Prostate gland (tissue), 2 donors: ENCODE results near the gene UBD. TPM values are rescaled to one million over a fixed set of nuclear protein-coding genes. Genes with fewer than 3 reads are reported as not detected.

Experiments used
- DNase-seq: peaks from one replicate; pipeline ENCODE4 v3.0.0-alpha.2; 2019; ENCODE audit warnings: low spot score
- H3K27ac ChIP-seq, 2 donors: fragments of 200-600 bp; sonication (generic); 2 replicates each; pipeline ENCODE4 v1.5.1; 2017 to 2019
- H3K27me3 ChIP-seq: fragments of 200-600 bp; sonication (generic); replicated peaks from 2 replicates; pipeline ENCODE4 v1.5.1; 2019; ENCODE audit not compliant: insufficient read depth
- H3K36me3 ChIP-seq, 2 donors: fragments of 200-600 bp; sonication (generic); 1 replicate in 1 of 2; 2 replicates in 1 of 2; pipeline versions ENCODE4 v1.5.1 to v1.8.1; 2017 to 2019
- H3K4me1 ChIP-seq: fragments of 200-600 bp; sonication (generic); replicated peaks from 2 replicates; pipeline ENCODE4 v1.5.1; 2019
- H3K4me3 ChIP-seq, 2 donors: fragments of 200-600 bp; sonication (generic); 2 replicates each; pipeline ENCODE4 v1.5.1; 2017 to 2019
- H3K9me3 ChIP-seq: fragments of 200-600 bp; sonication (generic); 2 replicates; pipeline ENCODE4 v1.5.1; 2017
- CTCF ChIP-seq, 4 experiments: fragments of 200-600 bp in 2 of 4; fragments of 450-650 bp in 2 of 4; sonication (generic) in 2 of 4; IDR thresholded peaks; 1 replicate in 3 of 4; 2 replicates in 1 of 4; pipeline ENCODE4 v1.5.1; 2016 to 2019; ENCODE audit warnings: antibody characterized with exemption in 4 of 4, mild to moderate bottlenecking in 2 of 4, moderate library complexity in 2 of 4
- POLR2A ChIP-seq: fragments of 450-650 bp; IDR thresholded peaks from one replicate; pipeline ENCODE4 v1.6.1; 2016; ENCODE audit warnings: antibody characterized with exemption, mild to moderate bottlenecking
- POLR2AphosphoS5 ChIP-seq: sonication (generic); formaldehyde crosslinking; IDR thresholded peaks from one replicate; pipeline ENCODE4 v1.6.1; 2017; ENCODE audit warnings: antibody characterized with exemption
- WGBS: methylation state at CpG from one replicate; pipeline ENCODE4 v1.1.5; 2018; 5-methylcytosine and 5-hydroxymethylcytosine counted together
- intact Hi-C: fragments of 100-400 bp; cut with DNase I; formaldehyde crosslinking; loops from one replicate; pipeline ENCODE4 v1.14.2; 2022
- total RNA-seq, 2 donors: library from RNA; depleted of rRNA; stranded (reverse); fragments of >200 nt; gene quantifications; one replicate each; pipeline ENCODE4 v1.1.0, GENCODE V29; 2016

UBD gene
- total RNA-seq, 2 donors from 2014 or later, result 2.0 to 11.3 TPM

- H3K27ac ChIP-seq, result no peak within 1 kb of the TSS
- no peaks in the 10 kb centered on the region for H3K4me1 ChIP-seq
- no peaks in the 10 kb centered on the region for H3K27me3 ChIP-seq
- no peak within 1 kb of the TSS for H3K4me3 ChIP-seq
- H3K36me3 ChIP-seq, result no peaks in the 10 kb centered on the region
- DNase-seq, result no peak
- no peaks in the 10 kb centered on the region for H3K9me3 ChIP-seq
- no peak for TF ChIP-seq CTCF (IDR thresholded peaks at IDR 0.05)
- no peak for TF ChIP-seq POLR2A
- no peak for TF ChIP-seq POLR2AphosphoS5
- intact Hi-C loops, result loop anchor here (10.0 kb wide), 1 partner anchor 900 kb away; no protein-coding TSS in a partner anchor
Measured at GRCh38 chr6:29584821-29585220, 25.3 kb upstream of the UBD start, which contains the start of gene OR2H2. OR2H2 (plus strand) TSS chr6:29585121; CDS start chr6:29587945, 2,824 bp downstream.

- no peak for TF ChIP-seq POLR2AphosphoS5
- TF ChIP-seq CTCF (IDR thresholded peaks at IDR 0.05), result no peak
- no peak for TF ChIP-seq POLR2A
- Histone ChIP-seq H3K4me3 (no peak overlapping the region), H3K9me3 (no peaks in the 10 kb centered on the region), H3K27ac (no peak overlapping the region), H3K4me1 (no peaks in the 10 kb centered on the region), H3K36me3 (no peaks in the 10 kb centered on the region), H3K27me3 (no peaks in the 10 kb centered on the region)
- intact Hi-C loops, result no loop called here
- 74% methylated on average over 7 of the region's 7 CpGs for WGBS
- no peak for DNase-seq
Measured at GRCh38 chr6:29577544-29577943, 18.0 kb upstream of the UBD start.

- H3K4me1 ChIP-seq, result no peaks in the 10 kb centered on the region
- no peak for TF ChIP-seq POLR2AphosphoS5
- TF ChIP-seq POLR2A, result no peak
- TF ChIP-seq CTCF (IDR thresholded peaks at IDR 0.05), result no peak
- intact Hi-C loops, result no loop called here
- DNase-seq, result no peak
- H3K4me3 ChIP-seq, result no peak overlapping the region
- no peak overlapping the region for H3K27ac ChIP-seq
- H3K27me3 ChIP-seq, result no peaks in the 10 kb centered on the region
- H3K36me3 ChIP-seq, result no peaks in the 10 kb centered on the region
- H3K9me3 ChIP-seq, result no peaks in the 10 kb centered on the region
Measured at GRCh38 chr6:29576056-29576455, 16.5 kb upstream of the UBD start.

GRCh38 chr6:29567991-29568390 lies 8.5 kb upstream of the UBD start:
- Histone ChIP-seq H3K27ac (no peak overlapping the region), H3K27me3 (no peaks in the 10 kb centered on the region), H3K36me3 (no peaks in the 10 kb centered on the region), H3K9me3 (no peaks in the 10 kb centered on the region), H3K4me3 (no peak overlapping the region), H3K4me1 (no peaks in the 10 kb centered on the region)
- TF ChIP-seq CTCF (IDR thresholded peaks at IDR 0.05), result no peak
- TF ChIP-seq POLR2AphosphoS5, result no peak
- no peak for TF ChIP-seq POLR2A
- DNase-seq, result no peak
- intact Hi-C loops, result no loop called here
- WGBS, result 65% methylated on average over 5 of the region's 5 CpGs

- Histone ChIP-seq H3K9me3 (no peaks in the 10 kb centered on the region), H3K36me3 (no peaks in the 10 kb centered on the region), H3K4me3 (no peak overlapping the region), H3K4me1 (no peaks in the 10 kb centered on the region), H3K27ac (no peak overlapping the region), H3K27me3 (no peaks in the 10 kb centered on the region)
- no peak for DNase-seq
- intact Hi-C loops, result no loop called here
- TF ChIP-seq POLR2A (no peak), CTCF (IDR thresholded peaks at IDR 0.05) (no peak), POLR2AphosphoS5 (no peak)
- 31% methylated on average over 2 of the region's 2 CpGs for WGBS
Measured at GRCh38 chr6:29567541-29567940, 8.0 kb upstream of the UBD start.
